ENCODE data around the gene MECR. TPM values are rescaled to one million over a fixed set of nuclear protein-coding genes. Genes with fewer than 3 reads are reported as not detected.

The MECR gene
- polyA plus RNA-seq, 1 of the 3 experiments (the other 2 are of a cell fraction) = 38.3 TPM

GRCh38 chr1:29196863-29197589, 33.7 kb downstream of the MECR start (continued):
- TF ChIP-seq ZBTB33 (IDR thresholded peaks at IDR 0.05; ENCODE audit: borderline replicate concordance, low read depth) = no peak
- TF ChIP-seq FOXM1 (IDR thresholded peaks at IDR 0.05; ENCODE audit: low read depth) = no peak
- peak; percentile 52 for TF ChIP-seq TCF12 (IDR thresholded peaks at IDR 0.05)
- TF ChIP-seq, protein P1, sequence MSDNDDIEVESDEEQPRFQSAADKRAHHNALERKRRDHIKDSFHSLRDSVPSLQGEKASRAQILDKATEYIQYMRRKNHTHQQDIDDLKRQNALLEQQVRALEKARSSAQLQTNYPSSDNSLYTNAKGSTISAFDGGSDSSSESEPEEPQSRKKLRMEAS (IDR thresholded peaks at IDR 0.05; ENCODE audit: low read depth) = peak; percentile 44; the same call in 1 of the 2 replicates
- TF ChIP-seq POLR2AphosphoS5 (IDR thresholded peaks at IDR 0.05; ENCODE audit: low read depth, low read length) = no peak
- no peak for TF ChIP-seq RCOR1 (IDR thresholded peaks at IDR 0.05; ENCODE audit: low read length)
- TF ChIP-seq NFIC (IDR thresholded peaks at IDR 0.05; ENCODE audit: borderline replicate concordance) = no peak
- TF ChIP-seq, protein P2, sequence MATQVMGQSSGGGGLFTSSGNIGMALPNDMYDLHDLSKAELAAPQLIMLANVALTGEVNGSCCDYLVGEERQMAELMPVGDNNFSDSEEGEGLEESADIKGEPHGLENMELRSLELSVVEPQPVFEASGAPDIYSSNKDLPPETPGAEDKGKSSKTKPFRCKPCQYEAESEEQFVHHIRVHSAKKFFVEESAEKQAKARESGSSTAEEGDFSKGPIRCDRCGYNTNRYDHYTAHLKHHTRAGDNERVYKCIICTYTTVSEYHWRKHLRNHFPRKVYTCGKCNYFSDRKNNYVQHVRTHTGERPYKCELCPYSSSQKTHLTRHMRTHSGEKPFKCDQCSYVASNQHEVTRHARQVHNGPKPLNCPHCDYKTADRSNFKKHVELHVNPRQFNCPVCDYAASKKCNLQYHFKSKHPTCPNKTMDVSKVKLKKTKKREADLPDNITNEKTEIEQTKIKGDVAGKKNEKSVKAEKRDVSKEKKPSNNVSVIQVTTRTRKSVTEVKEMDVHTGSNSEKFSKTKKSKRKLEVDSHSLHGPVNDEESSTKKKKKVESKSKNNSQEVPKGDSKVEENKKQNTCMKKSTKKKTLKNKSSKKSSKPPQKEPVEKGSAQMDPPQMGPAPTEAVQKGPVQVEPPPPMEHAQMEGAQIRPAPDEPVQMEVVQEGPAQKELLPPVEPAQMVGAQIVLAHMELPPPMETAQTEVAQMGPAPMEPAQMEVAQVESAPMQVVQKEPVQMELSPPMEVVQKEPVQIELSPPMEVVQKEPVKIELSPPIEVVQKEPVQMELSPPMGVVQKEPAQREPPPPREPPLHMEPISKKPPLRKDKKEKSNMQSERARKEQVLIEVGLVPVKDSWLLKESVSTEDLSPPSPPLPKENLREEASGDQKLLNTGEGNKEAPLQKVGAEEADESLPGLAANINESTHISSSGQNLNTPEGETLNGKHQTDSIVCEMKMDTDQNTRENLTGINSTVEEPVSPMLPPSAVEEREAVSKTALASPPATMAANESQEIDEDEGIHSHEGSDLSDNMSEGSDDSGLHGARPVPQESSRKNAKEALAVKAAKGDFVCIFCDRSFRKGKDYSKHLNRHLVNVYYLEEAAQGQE (IDR thresholded peaks at IDR 0.05; ENCODE audit: low read depth, low read length) = no peak
- TF ChIP-seq CHD2 (IDR thresholded peaks at IDR 0.05; ENCODE audit: low read length, partially characterized antibody) = no peak
- TF ChIP-seq TAF1 (IDR thresholded peaks at IDR 0.05; ENCODE audit: borderline replicate concordance, low read depth, low read length) = no peak
- TF ChIP-seq GABPA (IDR thresholded peaks at IDR 0.05; ENCODE audit: low read depth) = no peak
- TF ChIP-seq, protein P3, sequence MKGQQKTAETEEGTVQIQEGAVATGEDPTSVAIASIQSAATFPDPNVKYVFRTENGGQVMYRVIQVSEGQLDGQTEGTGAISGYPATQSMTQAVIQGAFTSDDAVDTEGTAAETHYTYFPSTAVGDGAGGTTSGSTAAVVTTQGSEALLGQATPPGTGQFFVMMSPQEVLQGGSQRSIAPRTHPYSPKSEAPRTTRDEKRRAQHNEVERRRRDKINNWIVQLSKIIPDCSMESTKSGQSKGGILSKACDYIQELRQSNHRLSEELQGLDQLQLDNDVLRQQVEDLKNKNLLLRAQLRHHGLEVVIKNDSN (IDR thresholded peaks at IDR 0.05; ENCODE audit: borderline replicate concordance, low read depth) = no peak
- TF ChIP-seq YY1 (IDR thresholded peaks at IDR 0.05; ENCODE audit: low read depth) = no peak
- no peak for TF ChIP-seq MEF2A (IDR thresholded peaks at IDR 0.05; ENCODE audit: borderline replicate concordance, low read depth)
- no peak for TF ChIP-seq FOXJ3 (CRISPR knock-in tag; IDR thresholded peaks at IDR 0.05)
- no peak for TF ChIP-seq TEAD4 (IDR thresholded peaks at IDR 0.05; ENCODE audit: borderline replicate concordance, insufficient read depth)
- TF ChIP-seq GATA2 (CRISPR knock-in tag; IDR thresholded peaks at IDR 0.05) = no peak
- TF ChIP-seq, protein P4, sequence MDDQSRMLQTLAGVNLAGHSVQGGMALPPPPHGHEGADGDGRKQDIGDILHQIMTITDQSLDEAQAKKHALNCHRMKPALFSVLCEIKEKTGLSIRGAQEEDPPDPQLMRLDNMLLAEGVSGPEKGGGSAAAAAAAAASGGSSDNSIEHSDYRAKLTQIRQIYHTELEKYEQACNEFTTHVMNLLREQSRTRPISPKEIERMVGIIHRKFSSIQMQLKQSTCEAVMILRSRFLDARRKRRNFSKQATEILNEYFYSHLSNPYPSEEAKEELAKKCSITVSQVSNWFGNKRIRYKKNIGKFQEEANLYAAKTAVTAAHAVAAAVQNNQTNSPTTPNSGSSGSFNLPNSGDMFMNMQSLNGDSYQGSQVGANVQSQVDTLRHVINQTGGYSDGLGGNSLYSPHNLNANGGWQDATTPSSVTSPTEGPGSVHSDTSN (IDR thresholded peaks at IDR 0.05) = peak; percentile 31; the same call in 1 of the 2 replicates
- no peak for TF ChIP-seq RXRA (IDR thresholded peaks at IDR 0.05; ENCODE audit: borderline replicate concordance, low read depth)
- TF ChIP-seq, protein P5, sequence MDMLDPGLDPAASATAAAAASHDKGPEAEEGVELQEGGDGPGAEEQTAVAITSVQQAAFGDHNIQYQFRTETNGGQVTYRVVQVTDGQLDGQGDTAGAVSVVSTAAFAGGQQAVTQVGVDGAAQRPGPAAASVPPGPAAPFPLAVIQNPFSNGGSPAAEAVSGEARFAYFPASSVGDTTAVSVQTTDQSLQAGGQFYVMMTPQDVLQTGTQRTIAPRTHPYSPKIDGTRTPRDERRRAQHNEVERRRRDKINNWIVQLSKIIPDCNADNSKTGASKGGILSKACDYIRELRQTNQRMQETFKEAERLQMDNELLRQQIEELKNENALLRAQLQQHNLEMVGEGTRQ (IDR thresholded peaks at IDR 0.05; ENCODE audit: borderline replicate concordance, low read depth, low read length) = no peak
- 0 out of 2 replicates have a peak, but pooled peaks have one; percentile 29 for TF ChIP-seq JUND (IDR thresholded peaks at IDR 0.05)
